ENCODE data around the gene C1S. TPM values are rescaled to one million over a fixed set of nuclear protein-coding genes. Genes with fewer than 3 reads are reported as not detected.

C1S gene
- total and polyA plus RNA-seq, 2 donors (not counting 3 experiments of a cell fraction or from before 2014, with no cell fraction given) = 0.32 to 0.38 TPM

GRCh38 chr12:7038591-7038990 lies 21.9 kb upstream of the C1S start:
- Histone ChIP-seq H3K9me3 (replicated peaks; ENCODE audit: control insufficient read depth, insufficient read depth, low read length) (no peaks in the 10 kb centered on the region), H3K9ac (replicated peaks; ENCODE audit: extremely low read depth, insufficient read depth, low read length) (no peak overlapping the region), H3K79me2 (ENCODE audit: control insufficient read depth, insufficient read depth, low read length) (no peaks in the 10 kb centered on the region), H3K36me3 (ENCODE audit: control insufficient read depth in 2 of 2, extremely low read depth in 1 of 2, insufficient read depth in 2 of 2, low read length in 2 of 2) (no peaks in the 10 kb centered on the region), H3K4me1 (ENCODE audit: control insufficient read depth, extremely low read depth, insufficient read depth, low read length) (no peaks in the 10 kb centered on the region), H3K4me2 (ENCODE audit: insufficient read depth, low read length) (no peak overlapping the region), H4K20me1 (replicated peaks; ENCODE audit: control insufficient read depth, extremely low read depth, insufficient read depth, low read length) (no peaks in the 10 kb centered on the region), H3K27me3 (ENCODE audit: control insufficient read depth in 2 of 2, insufficient read depth in 2 of 2, low read length in 2 of 2) (peaks cover 7 to 11% of the 10 kb centered on the region in 2 experiments), H3K27ac (ENCODE audit: insufficient read depth, low read depth, low read length) (no peak overlapping the region), H3K4me3 (replicated peaks in 1 of 3; ENCODE audit: insufficient read depth in 1 of 3, low read depth in 1 of 3, low read length in 3 of 3) (no peak overlapping the region), H3K9me1 (replicated peaks; ENCODE audit: control insufficient read depth, extremely low read depth, insufficient read depth, low read length) (no peaks in the 10 kb centered on the region), H2AFZ (ENCODE audit: low read depth, low read length) (no peak overlapping the region)
- ChIA-PET POLR2A (no interaction called here), CTCF (no interaction called here)
- no peak for FAIRE-seq
- intact Hi-C loops (cut with micrococcal nuclease) (no loop called here), dilution Hi-C loops (cut with MboI; ENCODE audit: extremely low pct_ligation_motif_present, low sequenced_read_pairs) (no loop called here)
- TF ChIP-seq POLR2AphosphoS5 (IDR thresholded peaks at IDR 0.05; ENCODE audit: insufficient read depth, low read depth, low read length) (no peak), MYC (IDR thresholded peaks at IDR 0.05; ENCODE audit: low read depth, low read length) (no peak), CTCF (IDR thresholded peaks at IDR 0.05; ENCODE audit: extremely low read depth in 1 of 2, insufficient read depth in 1 of 2, low read depth in 1 of 2, low read length in 2 of 2) (no peak), MAX (IDR thresholded peaks at IDR 0.05; ENCODE audit: insufficient read depth, insufficient read length) (no peak), JUN (IDR thresholded peaks at IDR 0.05; ENCODE audit: borderline replicate concordance, insufficient read depth, insufficient read length, low read depth) (no peak), GATA2 (IDR thresholded peaks at IDR 0.05; ENCODE audit: insufficient read depth, insufficient read length, low read depth, low read length) (no peak)
- DNase-seq (ENCODE audit: low read depth, low spot score) = no peak
- no TSS peak for BruUV-seq (replicated peaks)

GRCh38 chr12:7039403-7039802 lies 21.1 kb upstream of the C1S start:
- no peak for FAIRE-seq

More at GRCh38 chr12:7039403-7039802, 21.1 kb upstream of the C1S start:
- Histone ChIP-seq H4K20me1 (replicated peaks; ENCODE audit: control insufficient read depth, extremely low read depth, insufficient read depth, low read length) (no peaks in the 10 kb centered on the region), H3K27ac (ENCODE audit: insufficient read depth, low read depth, low read length) (no peak overlapping the region), H3K27me3 (ENCODE audit: control insufficient read depth in 2 of 2, insufficient read depth in 2 of 2, low read length in 2 of 2) (peaks cover 5 to 8% of the 10 kb centered on the region in 2 experiments), H3K36me3 (ENCODE audit: control insufficient read depth in 2 of 2, extremely low read depth in 1 of 2, insufficient read depth in 2 of 2, low read length in 2 of 2) (no peaks in the 10 kb centered on the region), H3K79me2 (ENCODE audit: control insufficient read depth, insufficient read depth, low read length) (no peaks in the 10 kb centered on the region), H3K9ac (replicated peaks; ENCODE audit: extremely low read depth, insufficient read depth, low read length) (no peak overlapping the region), H3K4me2 (ENCODE audit: insufficient read depth, low read length) (no peak overlapping the region), H3K4me3 (replicated peaks in 1 of 3; ENCODE audit: insufficient read depth in 1 of 3, low read depth in 1 of 3, low read length in 3 of 3) (no peak overlapping the region), H3K9me3 (replicated peaks; ENCODE audit: control insufficient read depth, insufficient read depth, low read length) (no peaks in the 10 kb centered on the region), H2AFZ (ENCODE audit: low read depth, low read length) (no peak overlapping the region), H3K4me1 (ENCODE audit: control insufficient read depth, extremely low read depth, insufficient read depth, low read length) (no peaks in the 10 kb centered on the region), H3K9me1 (replicated peaks; ENCODE audit: control insufficient read depth, extremely low read depth, insufficient read depth, low read length) (no peaks in the 10 kb centered on the region)
- ChIA-PET POLR2A (no interaction called here), CTCF (no interaction called here)
- dilution Hi-C loops (cut with MboI; ENCODE audit: extremely low pct_ligation_motif_present, low sequenced_read_pairs) (no loop called here), intact Hi-C loops (cut with micrococcal nuclease) (no loop called here)
- no TSS peak for BruUV-seq (replicated peaks)
- no peak for DNase-seq (ENCODE audit: low read depth, low spot score)
- TF ChIP-seq MAX (IDR thresholded peaks at IDR 0.05; ENCODE audit: insufficient read depth, insufficient read length) (no peak), MYC (IDR thresholded peaks at IDR 0.05; ENCODE audit: low read depth, low read length) (no peak), EZH2 (IDR thresholded peaks at IDR 0.05; ENCODE audit: borderline replicate concordance, low read depth, low read length, severe bottlenecking) (no peak), POLR2A (IDR thresholded peaks at IDR 0.05; ENCODE audit: low read depth, low read length) (no peak), CTCF (IDR thresholded peaks at IDR 0.05; ENCODE audit: extremely low read depth in 1 of 2, insufficient read depth in 1 of 2, low read depth in 1 of 2, low read length in 2 of 2) (no peak), FOS (IDR thresholded peaks at IDR 0.05; ENCODE audit: borderline replicate concordance, insufficient read depth, low read length) (no peak)

Data from endothelial cell of umbilical vein (primary cell).